HG03342 (cell line): ENCODE data around the gene ACAT1.
"Not testable (repeated sequence)": the region's sequence is repeated elsewhere in the genome, so short reads cannot be mapped to it uniquely, and the experiment has no call there.

Experiments
- ATAC-seq: cut with Tn5 transposase; IDR thresholded peaks from one replicate; pipeline ENCODE4 v1.9.1; 2021; ENCODE audit warnings: mild to moderate bottlenecking, moderate library complexity; ENCODE audit not compliant: unreplicated experiment

The ACAT1 gene

GRCh38 chr11:108121274-108122155, at the start of gene ACAT1:
Gene ACAT1 (plus strand): TSS chr11:108121567. CDS start chr11:108121607, 40 bp downstream.
- peak; percentile 98 for ATAC-seq

GRCh38 chr11:108084811-108085210, 36.6 kb upstream of the ACAT1 start:
- ATAC-seq, result no peak

DNA sequence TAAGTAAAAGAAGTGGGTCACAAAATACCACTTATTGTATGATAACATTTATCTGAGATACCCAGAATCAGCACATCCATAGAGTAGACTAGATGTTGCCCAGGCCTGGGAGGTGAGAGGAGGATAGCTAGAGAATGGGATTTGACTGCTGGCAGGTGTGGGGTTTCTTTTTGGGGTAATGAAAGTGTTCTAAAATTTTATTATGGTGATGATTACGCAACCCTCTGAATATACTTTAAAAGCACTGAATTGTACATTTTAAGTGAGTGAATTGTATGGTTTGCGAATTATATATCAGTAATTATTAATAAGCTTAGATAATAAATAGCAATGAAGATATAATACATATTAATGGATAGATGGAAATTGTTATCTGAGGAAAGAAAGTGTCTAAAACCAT, 35.7 kb upstream of the ACAT1 start:
- ATAC-seq, result no peak

- no peak for ATAC-seq
Measured at GRCh38 chr11:108092134-108092533, 29.2 kb upstream of the ACAT1 start.

- ATAC-seq, result no peak
Measured at GRCh38 chr11:108093128-108093904, 28.1 kb upstream of the ACAT1 start.

GRCh38 chr11:108097179-108097578, 24.2 kb upstream of the ACAT1 start:
- ATAC-seq, result no peak

DNA sequence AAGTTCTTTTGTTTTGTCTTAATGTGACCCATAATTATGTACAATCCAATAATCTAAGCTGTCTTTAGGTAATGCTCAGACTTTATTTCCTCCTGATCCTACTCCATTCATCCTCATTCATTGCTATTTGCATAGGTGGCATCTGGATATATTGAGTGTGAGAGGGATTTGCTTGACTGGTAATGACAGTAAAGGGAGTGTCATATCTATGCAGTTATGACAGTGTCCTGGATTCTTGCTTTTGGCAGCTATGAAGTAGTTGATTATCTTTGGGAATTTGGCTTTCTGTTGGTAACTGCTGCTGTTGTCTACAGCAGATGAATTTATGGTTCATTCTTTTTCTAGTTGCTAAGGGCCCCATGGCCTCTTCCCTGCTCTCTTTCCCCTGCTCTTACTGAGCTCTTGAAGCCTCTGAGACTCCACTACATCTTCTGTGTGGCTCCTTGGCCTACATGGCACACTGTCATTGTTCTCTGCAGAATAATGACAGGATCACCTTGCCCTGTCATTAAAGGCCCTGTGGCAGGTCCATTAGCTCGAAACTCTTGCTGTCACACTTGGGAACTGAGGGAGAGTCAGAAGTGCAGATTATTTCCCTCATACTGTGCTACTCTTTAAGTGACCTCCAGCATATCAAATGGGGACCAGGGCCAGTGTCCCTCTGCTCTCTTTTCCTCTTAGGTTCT, 20.1 kb upstream of the ACAT1 start:
- no peak for ATAC-seq

DNA sequence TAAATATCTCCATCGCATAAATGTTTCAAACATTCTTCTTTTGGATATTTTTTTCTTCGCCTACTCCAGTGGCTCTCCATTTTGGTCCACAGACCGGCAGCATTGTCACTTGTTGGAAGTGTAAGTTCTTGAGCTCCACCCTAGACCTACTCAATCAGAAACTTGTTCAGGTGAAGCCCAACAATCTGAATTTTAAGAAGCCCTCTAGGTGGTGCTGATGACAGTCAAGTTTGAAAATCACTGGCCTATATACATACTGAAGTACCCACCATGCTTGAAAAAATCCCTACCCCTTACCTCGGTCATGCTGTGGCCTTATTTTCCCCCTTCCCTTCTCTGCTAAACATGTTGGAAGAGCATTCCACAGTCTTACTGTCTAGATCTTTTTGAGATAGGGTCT, 10.2 kb upstream of the ACAT1 start:
- no peak for ATAC-seq

DNA sequence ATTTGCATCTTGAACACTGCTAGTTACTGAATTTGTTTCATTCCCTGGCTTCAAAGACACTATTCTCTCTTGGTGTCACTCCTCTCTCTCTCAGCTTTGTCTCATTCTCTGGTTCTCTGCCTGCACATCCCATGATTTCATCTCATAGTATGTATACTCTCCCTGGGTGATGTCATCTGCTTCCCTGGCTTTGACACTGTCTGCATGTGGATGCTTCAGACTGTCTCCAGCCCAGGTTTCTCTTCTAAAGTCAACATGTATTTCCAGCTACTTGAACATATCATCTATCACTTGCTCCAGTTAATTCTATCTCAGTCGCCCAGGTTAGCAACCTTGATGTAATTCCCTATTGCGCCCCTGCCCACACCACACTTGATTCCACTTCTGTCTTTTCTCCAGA, 9.3 kb upstream of the ACAT1 start:
- no peak for ATAC-seq

GRCh38 chr11:108115500-108116140, 5.7 kb upstream of the ACAT1 start:
- ATAC-seq, result no peak

GRCh38 chr11:108117746-108118371, 3.5 kb upstream of the ACAT1 start:
- ATAC-seq, result no peak

- ATAC-seq, result not testable (repeated sequence)
Measured at GRCh38 chr11:108120936-108121273, 462 bp upstream of the ACAT1 start.

GRCh38 chr11:108122166-108122628, 830 bp downstream of the ACAT1 start:
- ATAC-seq, result no peak

- no peak for ATAC-seq
Measured at GRCh38 chr11:108125096-108125495, 3.7 kb downstream of the ACAT1 start.

DNA sequence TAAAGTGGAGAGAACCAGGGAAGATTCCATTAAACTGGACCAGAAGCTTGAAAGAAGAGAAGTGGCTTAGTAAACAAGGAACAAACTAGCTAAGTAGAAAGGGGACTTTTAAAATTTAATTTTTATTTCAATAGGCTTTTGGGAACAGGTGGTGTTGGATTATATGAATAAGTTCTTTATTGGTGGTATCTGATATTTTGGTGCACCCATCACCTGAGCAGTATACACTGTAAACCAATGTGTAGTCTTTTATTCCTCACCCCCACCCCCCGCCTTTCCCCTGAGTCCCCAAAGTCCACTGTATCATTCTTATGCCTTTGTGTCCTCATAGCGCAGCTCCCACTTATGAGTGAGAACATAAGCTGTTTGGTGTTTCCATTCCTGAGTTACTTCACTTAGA, 7.4 kb downstream of the ACAT1 start:
- ATAC-seq, result no peak

- no peak for ATAC-seq
Measured at GRCh38 chr11:108131993-108132392, 10.6 kb downstream of the ACAT1 start.

DNA sequence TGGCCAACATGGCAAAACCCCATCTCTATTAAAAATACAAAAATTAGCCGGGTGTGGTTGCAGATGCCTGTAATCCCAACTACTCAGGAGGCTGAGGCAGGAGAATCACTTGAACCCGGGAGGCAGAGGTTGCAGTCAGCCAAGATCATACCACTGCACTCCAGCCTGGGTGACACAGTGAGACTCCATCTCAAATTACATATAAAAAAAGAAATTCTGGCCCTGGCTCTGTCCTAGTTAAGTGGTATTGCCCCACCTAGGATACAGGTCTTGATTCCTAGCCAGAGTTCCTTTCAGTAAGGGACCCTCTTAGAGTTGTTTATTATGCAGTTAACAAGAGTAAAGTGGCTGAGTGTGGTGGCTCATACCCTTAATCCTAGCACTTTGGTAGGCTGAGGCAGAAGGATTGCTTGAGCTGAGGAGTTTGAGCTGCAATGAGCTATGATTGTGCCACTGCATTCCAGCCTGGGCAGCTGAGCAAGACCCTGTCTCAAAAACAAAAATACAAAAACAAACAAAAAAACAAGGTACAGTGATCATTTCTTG, 11.7 kb downstream of the ACAT1 start:
- not testable (repeated sequence) for ATAC-seq

- no peak for ATAC-seq
Measured at GRCh38 chr11:108135845-108136544, 14.6 kb downstream of the ACAT1 start.

- ATAC-seq, result no peak
Measured at GRCh38 chr11:108137212-108137611, 15.8 kb downstream of the ACAT1 start.

DNA sequence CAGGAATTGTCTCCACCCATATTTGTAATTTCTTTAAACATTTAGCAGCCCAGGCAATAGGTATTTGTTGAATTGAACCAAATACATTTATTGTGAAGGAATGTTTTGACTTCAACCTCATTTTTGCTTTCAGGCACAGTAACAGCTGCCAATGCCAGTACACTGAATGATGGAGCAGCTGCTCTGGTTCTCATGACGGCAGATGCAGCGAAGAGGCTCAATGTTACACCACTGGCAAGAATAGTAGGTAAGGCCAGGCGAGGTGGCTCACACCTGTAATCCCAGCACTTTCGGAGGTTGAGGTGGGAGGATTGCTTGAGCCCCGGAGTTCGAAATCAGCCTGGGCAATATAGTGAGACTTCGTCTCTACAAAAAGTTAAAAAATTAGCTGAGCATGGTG, 20.9 kb downstream of the ACAT1 start:
- ATAC-seq, result no peak
